ENCODE measurements around the gene SDK1. TPM values are rescaled to one million over a fixed set of nuclear protein-coding genes. Genes with fewer than 3 reads are reported as not detected.

SDK1 gene
- total and polyA plus RNA-seq, 10 of the 15 experiments (the other 5 are each of a cell fraction or from before 2014, with no cell fraction given), result 0.14 to 0.33 TPM; not detected in 8

GRCh38 chr7:3592401-3593134 is 291.5 kb downstream of the SDK1 start (continued):
- TF ChIP-seq WRNIP1 (IDR thresholded peaks at IDR 0.05; ENCODE audit: borderline replicate concordance, low read depth, low read length), result no peak

GRCh38 chr7:3594901-3595300 is 293.8 kb downstream of the SDK1 start:
- CTCF ChIA-PET, result no interaction called here
- SMC1A ChIA-PET (ENCODE audit: uncharacterized antibody, unreplicated experiment), result no interaction called here
- Histone ChIP-seq H2AFZ (ENCODE audit: control insufficient read depth, low read depth, low read length) (no peak overlapping the region), H3K9me3 (replicated peaks; ENCODE audit: control insufficient read depth, insufficient read depth, low read length) (no peaks in the 10 kb centered on the region), H3K4me1 (ENCODE audit: control insufficient read depth, insufficient read depth, low read length) (no peaks in the 10 kb centered on the region), H3K27ac (ENCODE audit: control insufficient read depth, insufficient read depth) (no peak overlapping the region), H3K4me3 (no peak overlapping the region), H4K20me1 (ENCODE audit: control insufficient read depth, insufficient read depth) (no peaks in the 10 kb centered on the region), H3K9ac (ENCODE audit: control insufficient read depth, insufficient read depth, low read length) (no peak overlapping the region), H3K36me3 (ENCODE audit: control insufficient read depth in 2 of 2, insufficient read depth in 2 of 2, low read length in 1 of 2) (no peaks in the 10 kb centered on the region), H3K4me2 (ENCODE audit: control insufficient read depth, insufficient read depth) (no peak overlapping the region), H3K27me3 (replicated peaks in 1 of 2; ENCODE audit: control insufficient read depth in 2 of 2, insufficient read depth in 2 of 2, low read length in 1 of 2) (no peaks in the 10 kb centered on the region), H3K79me2 (ENCODE audit: control insufficient read depth, insufficient read depth, low read length) (no peaks in the 10 kb centered on the region)
- no TSS peak for BruUV-seq (replicated peaks)
- FAIRE-seq, result no peak
- in situ Hi-C loops (cut with MboI), result no loop called here
- no peak for DNase-seq (ENCODE audit: low read depth, low spot score)
- TF ChIP-seq RFX5 (IDR thresholded peaks at IDR 0.05; ENCODE audit: low read depth, low read length), result no peak
- TF ChIP-seq CHD4 (IDR thresholded peaks at IDR 0.05), result no peak
- no peak for TF ChIP-seq SMAD1 (IDR thresholded peaks at IDR 0.05; ENCODE audit: low read depth, partially characterized antibody)
- no peak for TF ChIP-seq MXI1 (IDR thresholded peaks at IDR 0.05; ENCODE audit: low read depth, low read length)
- TF ChIP-seq NRF1 (conservative IDR thresholded peaks at IDR 0.05; ENCODE audit: low read depth, low read length), result no peak
- no peak for TF ChIP-seq ZNF274 (IDR thresholded peaks at IDR 0.05; ENCODE audit: insufficient read depth, insufficient read length)
- TF ChIP-seq RUNX3 (IDR thresholded peaks at IDR 0.05; ENCODE audit: low read length), result no peak
- TF ChIP-seq NR2C1 (IDR thresholded peaks at IDR 0.05), result no peak
- TF ChIP-seq SMAD5 (IDR thresholded peaks at IDR 0.05; ENCODE audit: low read depth), result no peak
- no peak for TF ChIP-seq ZSCAN29 (IDR thresholded peaks at IDR 0.05)
- no peak for TF ChIP-seq POLR2AphosphoS2 (IDR thresholded peaks at IDR 0.05; ENCODE audit: low read depth, low read length)
- TF ChIP-seq, protein P1, sequence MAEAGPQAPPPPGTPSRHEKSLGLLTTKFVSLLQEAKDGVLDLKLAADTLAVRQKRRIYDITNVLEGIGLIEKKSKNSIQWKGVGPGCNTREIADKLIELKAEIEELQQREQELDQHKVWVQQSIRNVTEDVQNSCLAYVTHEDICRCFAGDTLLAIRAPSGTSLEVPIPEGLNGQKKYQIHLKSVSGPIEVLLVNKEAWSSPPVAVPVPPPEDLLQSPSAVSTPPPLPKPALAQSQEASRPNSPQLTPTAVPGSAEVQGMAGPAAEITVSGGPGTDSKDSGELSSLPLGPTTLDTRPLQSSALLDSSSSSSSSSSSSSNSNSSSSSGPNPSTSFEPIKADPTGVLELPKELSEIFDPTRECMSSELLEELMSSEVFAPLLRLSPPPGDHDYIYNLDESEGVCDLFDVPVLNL (IDR thresholded peaks at IDR 0.05; ENCODE audit: low read depth, low read length), result no peak
- POLR2A ChIA-PET, result no interaction called here
- RAD21 ChIA-PET (ENCODE audit: unreplicated experiment), result no interaction called here
- ATAC-seq, result no peak
- 77% methylated on average over 4 of the region's 4 CpGs for WGBS (ENCODE audit: insufficient coverage, insufficient replicate concordance, low lambda C conversion rate, missing lambda C conversion rate)
- intact Hi-C loops (cut with micrococcal nuclease; ENCODE audit: unreplicated experiment), result no loop called here

All from GM12878 (cell line).